Heart left ventricle (tissue), 13 donors: ENCODE results near the gene BMERB1.

ENCODE experiments used
- POLR2A ChIP-seq, 2 donors: fragments of 450-650 bp; IDR thresholded peaks; one replicate each; pipeline ENCODE4 v1.6.1; 2017; ENCODE audit warnings: antibody characterized with exemption in 2 of 2, mild to moderate bottlenecking in 2 of 2, moderate library complexity in 2 of 2
- TF ChIP-seq, protein P1 (sequence below), 12 donors: fragments of 200-600 bp; sonication (generic) in 4 of 12; IDR thresholded peaks; one replicate each; pipeline versions ENCODE4 v1.5.0 to v1.8.0; 2018 to 2022; ENCODE audit warnings: antibody characterized with exemption in 12 of 12, mild to moderate bottlenecking in 5 of 12
- donor health status: ischemic (EF 13 %, LVEDD 7.1; RV severe dilation, severe dysfunction).
- donor health status: DM: no; HTN: yes; CAD: no.
- donor health status: DM: no; HTN: no; CAD: no.
- donor health status: ischemic (EF 25% LVEDD 6.9; RV normal size, moderate dysfunction).
- donor health status: ischemic (EF 25% LVEDD 5.7; RV mildly dilated, moderate dysfunction).
- donor health status: ischemic (EF 35%, LVEDD 5.7; RV mildly dilated, moderate dysfunction).
- donor health status: nonischemic (EF 11% LVEDD 7.7; RV severe dilation, severe dysfunction).
- donor health status: DM: yes; HTN: yes; CAD: no.
- donor health status: PGD.
- donor health status: ischemic (EF 29% LVEDD 5.4; RV normal size, mild dysfunction).
- donor health status: nonischemic (EF 23%, LVEDD 6.1; RV moderate dilation, normal function).

DNA sequence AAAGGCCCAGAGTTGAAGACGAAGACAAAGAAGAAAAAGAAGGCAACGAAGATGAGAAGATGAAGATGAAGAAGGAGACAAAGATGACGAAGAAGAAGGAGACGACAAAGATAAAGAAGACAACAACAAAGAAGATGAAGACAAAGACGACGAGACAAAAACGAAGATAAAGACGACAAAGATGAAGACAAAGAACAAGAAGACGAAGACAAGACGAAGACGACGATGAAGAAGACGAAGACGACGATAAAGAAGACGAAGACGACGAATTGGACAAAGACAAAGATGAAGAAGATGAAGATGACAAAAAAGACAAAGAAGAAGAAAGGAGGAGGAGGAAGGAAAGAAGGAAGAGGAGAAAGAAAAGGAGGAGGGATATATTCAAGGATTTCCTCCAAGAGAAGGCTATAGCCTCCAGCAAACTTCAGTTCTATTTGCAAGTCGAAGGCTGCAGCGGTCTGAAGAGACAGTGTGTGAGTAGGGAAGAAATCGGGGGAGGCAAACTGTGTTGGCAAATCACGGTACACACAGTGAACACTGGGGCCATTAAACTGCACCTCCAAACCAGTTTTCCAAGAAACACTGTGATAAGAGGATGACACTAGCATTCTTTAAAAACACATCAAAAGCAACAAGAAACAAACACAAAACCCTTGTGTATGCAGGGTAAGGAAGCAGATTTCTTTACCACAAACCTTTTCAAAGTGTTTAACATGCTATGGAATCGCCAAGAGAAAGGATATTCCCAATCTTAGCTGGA is 168.1 kb downstream of the BMERB1 start:
- TF ChIP-seq, protein P1, sequence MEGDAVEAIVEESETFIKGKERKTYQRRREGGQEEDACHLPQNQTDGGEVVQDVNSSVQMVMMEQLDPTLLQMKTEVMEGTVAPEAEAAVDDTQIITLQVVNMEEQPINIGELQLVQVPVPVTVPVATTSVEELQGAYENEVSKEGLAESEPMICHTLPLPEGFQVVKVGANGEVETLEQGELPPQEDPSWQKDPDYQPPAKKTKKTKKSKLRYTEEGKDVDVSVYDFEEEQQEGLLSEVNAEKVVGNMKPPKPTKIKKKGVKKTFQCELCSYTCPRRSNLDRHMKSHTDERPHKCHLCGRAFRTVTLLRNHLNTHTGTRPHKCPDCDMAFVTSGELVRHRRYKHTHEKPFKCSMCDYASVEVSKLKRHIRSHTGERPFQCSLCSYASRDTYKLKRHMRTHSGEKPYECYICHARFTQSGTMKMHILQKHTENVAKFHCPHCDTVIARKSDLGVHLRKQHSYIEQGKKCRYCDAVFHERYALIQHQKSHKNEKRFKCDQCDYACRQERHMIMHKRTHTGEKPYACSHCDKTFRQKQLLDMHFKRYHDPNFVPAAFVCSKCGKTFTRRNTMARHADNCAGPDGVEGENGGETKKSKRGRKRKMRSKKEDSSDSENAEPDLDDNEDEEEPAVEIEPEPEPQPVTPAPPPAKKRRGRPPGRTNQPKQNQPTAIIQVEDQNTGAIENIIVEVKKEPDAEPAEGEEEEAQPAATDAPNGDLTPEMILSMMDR (IDR thresholded peaks at IDR 0.05): no peak
- TF ChIP-seq POLR2A (IDR thresholded peaks at IDR 0.05): no peak
